ENCODE data around the gene ZNRD2. TPM values are rescaled to one million over a fixed set of nuclear protein-coding genes. Genes with fewer than 3 reads are reported as not detected.

The ZNRD2 gene
- total RNA-seq, 6 donors from 2014 or later = 22.6 to 60.7 (median 39.7) TPM

- peak; percentile 95 to 99 for DNase-seq
- TF ChIP-seq POLR2A (IDR thresholded peaks at IDR 0.05) (peak in 1 of 4 donors; percentile 66), CTCF (IDR thresholded peaks at IDR 0.05) (peak; percentile 80 to 98 (median 96)), POLR2AphosphoS5 (IDR thresholded peaks at IDR 0.05) (peak; percentile 48 to 82), EP300 (IDR thresholded peaks at IDR 0.05) (no peak)
- Histone ChIP-seq H3K4me3 (peak overlapping the region; percentile 8 to 68 (median 57)), H3K9me3 (no peaks in the 10 kb centered on the region), H3K36me3 (peaks cover 0 to 42% (median 31%) of the 10 kb centered on the region in 4 donors), H3K27me3 (no peaks in the 10 kb centered on the region), H3K4me1 (peaks cover 18 to 33% (median 23%) of the 10 kb centered on the region in 4 donors), H3K27ac (peak overlapping the region; percentile 82 to 94 (median 90))
- peak; percentile 95 to 96 for ATAC-seq (ENCODE audit: low FRiP score in 2 of 2)
- 0 to 28% methylated on average over 11 to 23 of the region's 78 CpGs for WGBS, 2 donors
These were observed 29.8 kb upstream of the ZNRD2 start for GRCh38 chr11:65540290-65541092.

GRCh38 chr11:65541093-65541982 is 28.9 kb upstream of the ZNRD2 start:
- H3K9me3 ChIP-seq = no peaks in the 10 kb centered on the region
- ATAC-seq (ENCODE audit: low FRiP score in 2 of 2) = peak in 1 of 2 donors; percentile 4
- TF ChIP-seq EP300 (IDR thresholded peaks at IDR 0.05) (no peak), CTCF (IDR thresholded peaks at IDR 0.05) (peak in 1 of 6 experiments; percentile 37), POLR2A (IDR thresholded peaks at IDR 0.05) (peak in 1 of 4 donors; percentile 30), POLR2AphosphoS5 (IDR thresholded peaks at IDR 0.05) (no peak)
- H3K4me1 ChIP-seq = peaks cover 18 to 42% (median 27%) of the 10 kb centered on the region in 4 donors
- H3K27ac ChIP-seq = peak overlapping the region; percentile 82 to 94 (median 90)
- H3K27me3 ChIP-seq = no peaks in the 10 kb centered on the region
- peaks cover 0 to 33% (median 25%) of the 10 kb centered on the region in 4 donors for H3K36me3 ChIP-seq
- 23 to 53% methylated on average over 13 to 18 of the region's 18 CpGs for WGBS, 2 donors
- H3K4me3 ChIP-seq = peak overlapping the region in 3 of 4 donors; percentile 48 to 68 (median 66)
- peak in 1 of 2 donors; percentile 57 for DNase-seq

GRCh38 chr11:65542738-65543390 is 27.4 kb upstream of the ZNRD2 start:
- peaks cover 0 to 22% (median 17%) of the 10 kb centered on the region in 4 donors for H3K36me3 ChIP-seq
- peak overlapping the region in 2 of 4 donors; percentile 11 to 33 for H3K27ac ChIP-seq
- ATAC-seq (ENCODE audit: low FRiP score in 2 of 2) = no peak
- no peaks in the 10 kb centered on the region for H3K9me3 ChIP-seq
- H3K4me3 ChIP-seq = no peak overlapping the region
- H3K4me1 ChIP-seq = peaks cover 24 to 54% (median 31%) of the 10 kb centered on the region in 4 donors
- DNase-seq = no peak
- 93 to 95% methylated on average over 3 of the region's 3 CpGs for WGBS, 2 donors
- TF ChIP-seq CTCF (IDR thresholded peaks at IDR 0.05) (no peak), EP300 (IDR thresholded peaks at IDR 0.05) (no peak), POLR2AphosphoS5 (IDR thresholded peaks at IDR 0.05) (no peak), POLR2A (IDR thresholded peaks at IDR 0.05) (no peak)
- H3K27me3 ChIP-seq = no peaks in the 10 kb centered on the region

- DNase-seq (no peak), ATAC-seq (ENCODE audit: low FRiP score in 2 of 2) (no peak)
- Histone ChIP-seq H3K27me3 (no peaks in the 10 kb centered on the region), H3K4me3 (peak overlapping the region in 3 of 4 donors; percentile 46 to 57 (median 48)), H3K4me1 (peaks cover 13 to 37% (median 22%) of the 10 kb centered on the region in 4 donors), H3K9me3 (no peaks in the 10 kb centered on the region), H3K36me3 (peaks cover 0 to 15% (median 7%) of the 10 kb centered on the region in 4 donors), H3K27ac (peak overlapping the region; percentile 52 to 80 (median 75))
- TF ChIP-seq POLR2AphosphoS5 (IDR thresholded peaks at IDR 0.05) (no peak), POLR2A (IDR thresholded peaks at IDR 0.05) (no peak)
- 66% methylated on average over 4 of the region's 4 CpGs for whole genome bisulfite sequencing, 2 donors
These were observed 24.4 kb upstream of the ZNRD2 start for GRCh38 chr11:65545853-65546216.

Data from upper lobe of left lung (tissue), 6 donors.